Progenitor cell of endocrine pancreas (in vitro differentiated cells): ENCODE results near the gene RHOV. TPM values are rescaled to one million over a fixed set of nuclear protein-coding genes. Genes with fewer than 3 reads are reported as not detected.

ENCODE experiments used
- DNase-seq: peaks from one replicate; pipeline ENCODE4 v3.0.0; 2021; ENCODE audit warnings: low spot score; ENCODE audit not compliant: unreplicated experiment
- H3K27ac Mint-ChIP-seq: 2 replicates; pipeline ENCODE4 v1.8.0; 2021; ENCODE audit warnings: mild to moderate bottlenecking, moderate library complexity, mixed read lengths
- H3K27me3 Mint-ChIP-seq: 2 replicates; pipeline ENCODE4 v1.8.0; 2021; ENCODE audit warnings: mixed read lengths
- H3K36me3 Mint-ChIP-seq: 2 replicates; pipeline ENCODE4 v1.8.0; 2022; ENCODE audit warnings: mixed read lengths; ENCODE audit not compliant: insufficient read depth
- H3K4me1 Mint-ChIP-seq: 2 replicates; pipeline ENCODE4 v1.8.0; 2021; ENCODE audit warnings: low read depth, mixed read lengths
- H3K4me3 Mint-ChIP-seq: 2 replicates; pipeline ENCODE4 v1.8.0; 2021; ENCODE audit warnings: low read depth, mild to moderate bottlenecking, moderate library complexity, mixed read lengths
- H3K9me3 Mint-ChIP-seq: 2 replicates; pipeline ENCODE4 v1.8.0; 2021; ENCODE audit warnings: low read depth, mixed read lengths
- total RNA-seq: library from RNA; stranded (reverse); gene quantifications from 2 replicates; pipeline ENCODE4 v1.2.1, GENCODE V29; 2021
- TF ChIP-seq, protein P1 (sequence below): fragments of 200-600 bp; sonication (generic); IDR thresholded peaks from one replicate; pipeline ENCODE4 v1.5.0; 2021; ENCODE audit warnings: antibody characterized with exemption, mild to moderate bottlenecking; ENCODE audit not compliant: unreplicated experiment

RHOV gene
- total RNA-seq, 1 donor from 2014 or later: 5.1 TPM

DNA sequence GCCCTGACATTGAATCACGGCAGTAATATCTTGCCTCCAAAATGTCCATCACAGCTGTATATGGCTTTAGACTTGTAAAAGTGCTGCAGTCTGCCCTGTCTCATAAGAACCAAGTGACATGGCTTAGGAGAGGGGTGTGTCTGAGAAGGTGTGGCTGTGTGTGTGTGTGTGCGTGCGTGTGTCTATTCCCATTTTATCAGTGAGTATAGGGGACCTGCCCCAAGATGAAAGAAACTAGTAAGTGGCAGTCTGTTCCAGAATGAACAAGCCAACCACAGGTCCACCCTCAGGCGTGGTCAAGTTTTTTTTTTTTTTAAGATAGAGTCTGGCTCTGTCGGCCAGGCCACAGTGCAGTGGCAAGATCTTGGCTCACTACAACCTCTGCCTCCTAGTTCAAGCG, 5.6 kb upstream of the RHOV start:
- Mint-ChIP-seq H3K9me3 (no peaks in the 10 kb centered on the region), H3K27me3 (peaks cover 3% of the 10 kb centered on the region), H3K36me3 (no peaks in the 10 kb centered on the region), H3K27ac (no peak overlapping the region), H3K4me3 (no peak overlapping the region), H3K4me1 (no peaks in the 10 kb centered on the region)
- TF ChIP-seq, protein P1, sequence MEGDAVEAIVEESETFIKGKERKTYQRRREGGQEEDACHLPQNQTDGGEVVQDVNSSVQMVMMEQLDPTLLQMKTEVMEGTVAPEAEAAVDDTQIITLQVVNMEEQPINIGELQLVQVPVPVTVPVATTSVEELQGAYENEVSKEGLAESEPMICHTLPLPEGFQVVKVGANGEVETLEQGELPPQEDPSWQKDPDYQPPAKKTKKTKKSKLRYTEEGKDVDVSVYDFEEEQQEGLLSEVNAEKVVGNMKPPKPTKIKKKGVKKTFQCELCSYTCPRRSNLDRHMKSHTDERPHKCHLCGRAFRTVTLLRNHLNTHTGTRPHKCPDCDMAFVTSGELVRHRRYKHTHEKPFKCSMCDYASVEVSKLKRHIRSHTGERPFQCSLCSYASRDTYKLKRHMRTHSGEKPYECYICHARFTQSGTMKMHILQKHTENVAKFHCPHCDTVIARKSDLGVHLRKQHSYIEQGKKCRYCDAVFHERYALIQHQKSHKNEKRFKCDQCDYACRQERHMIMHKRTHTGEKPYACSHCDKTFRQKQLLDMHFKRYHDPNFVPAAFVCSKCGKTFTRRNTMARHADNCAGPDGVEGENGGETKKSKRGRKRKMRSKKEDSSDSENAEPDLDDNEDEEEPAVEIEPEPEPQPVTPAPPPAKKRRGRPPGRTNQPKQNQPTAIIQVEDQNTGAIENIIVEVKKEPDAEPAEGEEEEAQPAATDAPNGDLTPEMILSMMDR: no peak
- no peak for DNase-seq

- H3K27me3 Mint-ChIP-seq: peaks cover 6% of the 10 kb centered on the region
- no peaks in the 10 kb centered on the region for H3K9me3 Mint-ChIP-seq
- no peak overlapping the region for H3K4me3 Mint-ChIP-seq
- no peak overlapping the region for H3K27ac Mint-ChIP-seq
- H3K36me3 Mint-ChIP-seq: no peaks in the 10 kb centered on the region
- peaks cover 2% of the 10 kb centered on the region for H3K4me1 Mint-ChIP-seq
- DNase-seq: no peak
- TF ChIP-seq, protein P1: no peak
Measured at GRCh38 chr15:40878785-40879184, 4.8 kb upstream of the RHOV start.

DNA sequence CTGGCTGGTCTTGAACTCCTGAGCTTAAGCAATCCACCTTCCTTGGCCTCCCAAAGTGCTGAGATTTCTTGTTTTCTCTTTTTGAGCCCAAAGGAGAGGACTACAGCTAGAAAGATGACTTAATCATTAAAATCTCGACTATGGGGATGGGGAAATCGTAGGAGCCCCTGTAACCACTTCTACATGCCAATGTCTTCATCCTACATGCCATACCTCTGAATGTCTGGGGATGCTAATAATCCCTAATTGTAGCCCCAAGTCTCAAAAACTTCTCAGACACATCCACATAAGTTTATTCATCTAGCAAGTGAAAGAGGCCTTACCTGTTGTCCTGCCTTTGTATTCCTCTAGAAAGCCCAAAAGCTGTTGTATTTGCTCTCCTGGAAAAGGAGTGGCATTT, 3.7 kb upstream of the RHOV start:
- Mint-ChIP-seq H3K27me3 (peaks cover 6% of the 10 kb centered on the region), H3K9me3 (no peaks in the 10 kb centered on the region), H3K36me3 (no peaks in the 10 kb centered on the region), H3K4me1 (peaks cover 6% of the 10 kb centered on the region), H3K4me3 (no peak overlapping the region), H3K27ac (no peak overlapping the region)
- TF ChIP-seq, protein P1: no peak
- DNase-seq: no peak

DNA sequence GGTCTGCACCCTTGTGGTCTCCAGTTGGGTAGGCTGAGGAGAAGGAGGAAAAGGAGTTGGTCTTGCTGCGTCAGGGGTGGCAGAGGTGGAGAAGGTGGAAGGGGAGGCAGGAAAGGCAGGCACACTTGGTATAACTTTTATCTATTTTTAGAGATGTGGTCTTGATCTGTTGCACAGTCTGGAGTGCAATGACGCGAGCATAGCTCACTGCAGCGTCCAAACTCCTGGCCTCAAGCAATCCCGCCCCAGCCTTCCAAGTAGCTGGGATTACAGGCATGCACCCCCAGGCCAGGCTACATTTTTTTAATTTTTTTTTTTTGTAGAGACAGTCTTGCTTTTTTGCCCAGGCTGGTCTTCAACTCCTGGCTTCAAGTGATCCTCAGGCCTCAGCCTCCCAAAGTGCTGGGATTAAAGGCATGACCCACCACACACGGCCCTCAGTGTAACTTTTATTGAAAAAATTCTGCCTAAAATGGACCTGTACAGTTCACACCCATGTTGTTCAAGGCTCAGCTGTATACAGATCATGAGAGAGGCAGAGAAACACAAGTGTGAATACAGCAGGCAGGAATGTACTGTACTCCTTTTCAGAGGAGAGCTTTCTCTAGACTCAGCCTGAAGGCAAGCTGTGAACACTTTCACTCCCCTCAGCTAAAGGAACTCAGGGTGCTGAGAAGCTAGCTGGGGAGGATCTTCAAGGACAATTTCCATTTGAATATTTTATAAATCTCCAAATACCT, 2.1 kb upstream of the RHOV start:
- peaks cover 20% of the 10 kb centered on the region for H3K4me1 Mint-ChIP-seq
- no peak overlapping the region for H3K27ac Mint-ChIP-seq
- no peak overlapping the region for H3K4me3 Mint-ChIP-seq
- TF ChIP-seq, protein P1: no peak
- no peak for DNase-seq
- H3K27me3 Mint-ChIP-seq: peaks cover 6% of the 10 kb centered on the region
- H3K36me3 Mint-ChIP-seq: no peaks in the 10 kb centered on the region
- H3K9me3 Mint-ChIP-seq: no peaks in the 10 kb centered on the region

DNA sequence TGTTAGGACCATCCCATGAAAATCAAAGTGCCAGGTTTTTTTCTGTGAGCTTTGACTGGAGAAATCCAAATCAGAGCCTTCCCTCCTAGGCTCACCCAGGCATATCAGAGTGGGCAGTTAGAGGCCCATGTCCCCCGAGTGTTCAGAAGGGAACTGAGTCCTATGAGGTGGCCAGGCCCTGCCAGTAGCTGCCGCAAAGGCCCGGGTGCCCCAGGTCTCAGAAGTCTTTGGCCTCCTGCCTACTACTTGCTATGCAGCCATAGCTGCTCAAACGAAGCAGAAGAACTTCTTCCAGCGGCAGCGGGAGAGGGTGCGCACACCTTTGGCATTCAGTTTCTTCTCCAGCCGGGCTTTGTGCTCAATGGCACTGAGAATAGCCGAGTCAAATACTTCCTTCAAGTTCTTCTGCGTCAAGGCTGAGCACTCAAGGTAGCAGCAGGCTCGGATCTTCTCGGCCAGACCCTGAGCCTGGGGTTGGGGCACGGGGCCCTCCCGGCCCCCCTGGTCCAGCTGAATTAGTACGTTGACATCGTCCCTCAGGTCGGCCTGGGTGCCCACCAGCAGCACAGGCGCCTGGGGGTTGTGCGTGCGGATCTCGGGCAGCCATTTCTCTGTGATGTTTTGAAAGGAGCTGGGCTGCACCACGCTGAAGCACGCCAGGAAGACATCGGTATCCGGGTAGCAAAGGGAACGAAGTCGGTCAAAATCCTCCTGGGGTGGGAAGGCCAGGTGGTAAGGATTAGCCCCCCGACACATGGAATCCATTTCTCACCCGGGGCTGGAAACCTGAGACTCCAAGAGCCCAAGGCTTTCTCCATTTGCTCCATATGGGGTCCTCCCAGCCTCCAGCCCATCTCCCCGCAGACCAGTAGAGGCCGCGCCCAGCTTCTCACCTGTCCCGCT, 992 bp downstream of the RHOV start:
- peak overlapping the region; percentile 77 for H3K4me3 Mint-ChIP-seq
- no peak for DNase-seq
- TF ChIP-seq, protein P1: no peak
- H3K27ac Mint-ChIP-seq: peak overlapping the region; percentile 84
- no peaks in the 10 kb centered on the region for H3K9me3 Mint-ChIP-seq
- peaks cover 20% of the 10 kb centered on the region for H3K4me1 Mint-ChIP-seq
- H3K27me3 Mint-ChIP-seq: peaks cover 11% of the 10 kb centered on the region
- H3K36me3 Mint-ChIP-seq: no peaks in the 10 kb centered on the region
